Peyer's patch (tissue), 4 donors: Measurements from ENCODE around the gene NHERF1.

ENCODE experiments used
- CTCF ChIP-seq, 6 experiments: fragments of 450-650 bp in 4 of 6; fragments of 200-600 bp in 2 of 6; sonication (generic) in 1 of 6; IDR thresholded peaks; one replicate each; pipeline ENCODE4 v1.5.1; 2017 to 2019; ENCODE audit warnings: antibody characterized with exemption in 6 of 6, mild to moderate bottlenecking in 3 of 6, moderate library complexity in 1 of 6
- POLR2A ChIP-seq, 2 donors: fragments of 450-650 bp; IDR thresholded peaks; one replicate each; pipeline ENCODE4 v1.5.1; 2017; ENCODE audit warnings: antibody characterized with exemption in 2 of 2, mild to moderate bottlenecking in 2 of 2, moderate library complexity in 2 of 2

- TF ChIP-seq CTCF (IDR thresholded peaks at IDR 0.05) (no peak), POLR2A (IDR thresholded peaks at IDR 0.05) (no peak)
These were observed 49.8 kb downstream of the NHERF1 start for GRCh38 chr17:74798239-74798707.
